Measurements from ENCODE around the gene GOT1. TPM values are rescaled to one million over a fixed set of nuclear protein-coding genes. Genes with fewer than 3 reads are reported as not detected.

Gene GOT1
- total RNA-seq, 1 experiment from 2014 or later = 51.6 TPM

- no peak for ATAC-seq
- POLR2A ChIA-PET = no interaction called here
- TF ChIP-seq CTCF (IDR thresholded peaks at IDR 0.05) (no peak), SIN3A (IDR thresholded peaks at IDR 0.05; ENCODE audit: borderline replicate concordance, insufficient read depth, low read depth, low read length) (no peak), TCF7L2 (IDR thresholded peaks at IDR 0.05; ENCODE audit: low read depth, low read length) (no peak), REST (IDR thresholded peaks at IDR 0.05; ENCODE audit: insufficient read depth in 1 of 2, low read depth in 2 of 2, low read length in 1 of 2) (no peak), POLR2AphosphoS5 (IDR thresholded peaks at IDR 0.05; ENCODE audit: low read depth, low read length) (no peak)
- 0 out of 2 replicates have a peak, but pooled peaks cover 3% of the 10 kb centered on the region for H3K4me1 ChIP-seq (ENCODE audit: control insufficient read depth, insufficient read depth, low read length)
- intact Hi-C loops (cut with micrococcal nuclease; ENCODE audit: unreplicated experiment) = no loop called here
- no peak for DNase-seq (ENCODE audit: low read depth, low spot score)
- H3K36me3 ChIP-seq (ENCODE audit: control insufficient read depth, insufficient read depth, low read length) = no peaks in the 10 kb centered on the region
- CTCF ChIA-PET = no interaction called here
- no peaks in the 10 kb centered on the region for H3K9me3 ChIP-seq (ENCODE audit: control insufficient read depth, insufficient read depth, low read depth, low read length)
- H3K27ac ChIP-seq (ENCODE audit: low read length) = no peak overlapping the region
- H3K4me3 ChIP-seq (ENCODE audit: low read depth in 2 of 2, low read length in 2 of 2) = no peak overlapping the region
- BruUV-seq (replicated peaks) = no TSS peak
- H3K27me3 ChIP-seq (ENCODE audit: control insufficient read depth, insufficient read depth, low read length) = no peaks in the 10 kb centered on the region
- in situ Hi-C loops (cut with HindIII; ENCODE audit: low pct_unique_long_range_greater_than_20kb, low sequenced_read_pairs) = no loop called here
These were observed 77.2 kb downstream of the GOT1 start for GRCh38 chr10:99353182-99353581.

GRCh38 chr10:99347672-99348071 lies 82.8 kb downstream of the GOT1 start:
- no peak for TF ChIP-seq TCF7L2 (IDR thresholded peaks at IDR 0.05; ENCODE audit: low read depth, low read length)
- TF ChIP-seq POLR2AphosphoS5 (IDR thresholded peaks at IDR 0.05; ENCODE audit: low read depth, low read length) = no peak
- TF ChIP-seq SIN3A (IDR thresholded peaks at IDR 0.05; ENCODE audit: borderline replicate concordance, insufficient read depth, low read depth, low read length) = no peak
- TF ChIP-seq CTCF (IDR thresholded peaks at IDR 0.05) = no peak
- TF ChIP-seq REST (IDR thresholded peaks at IDR 0.05; ENCODE audit: insufficient read depth in 1 of 2, low read depth in 2 of 2, low read length in 1 of 2) = no peak
- ChIA-PET CTCF (no interaction called here), POLR2A (no interaction called here)

More at GRCh38 chr10:99347672-99348071, 82.8 kb downstream of the GOT1 start:
- Histone ChIP-seq H3K4me3 (ENCODE audit: low read depth in 2 of 2, low read length in 2 of 2) (no peak overlapping the region), H3K27ac (ENCODE audit: low read length) (no peak overlapping the region), H3K4me1 (ENCODE audit: control insufficient read depth, insufficient read depth, low read length) (peaks cover 7% of the 10 kb centered on the region), H3K27me3 (ENCODE audit: control insufficient read depth, insufficient read depth, low read length) (no peaks in the 10 kb centered on the region), H3K36me3 (ENCODE audit: control insufficient read depth, insufficient read depth, low read length) (no peaks in the 10 kb centered on the region), H3K9me3 (ENCODE audit: control insufficient read depth, insufficient read depth, low read depth, low read length) (no peaks in the 10 kb centered on the region)
- ATAC-seq = no peak
- BruUV-seq (replicated peaks) = no TSS peak
- intact Hi-C loops (cut with micrococcal nuclease; ENCODE audit: unreplicated experiment) (no loop called here), in situ Hi-C loops (cut with HindIII; ENCODE audit: low pct_unique_long_range_greater_than_20kb, low sequenced_read_pairs) (no loop called here)
- no peak for DNase-seq (ENCODE audit: low read depth, low spot score)

Other genes starting within 250 kb of the GOT1 start
- not detected for gene HPSE2, start 194.8 kb downstream of the GOT1 start, total RNA-seq (2021; ENCODE audit: unreplicated experiment)
- gene CNNM1, start 101.3 kb downstream of the GOT1 start, total RNA-seq (2021; ENCODE audit: unreplicated experiment) = 16.6 TPM
- 0.15 TPM for gene NKX2-3, start 102.3 kb upstream of the GOT1 start, total RNA-seq (2021; ENCODE audit: unreplicated experiment)
- gene SLC25A28, start 189.8 kb upstream of the GOT1 start, total RNA-seq (2021; ENCODE audit: unreplicated experiment) = 42.8 TPM
- gene ENTPD7, start 228.9 kb upstream of the GOT1 start, total RNA-seq (2021; ENCODE audit: unreplicated experiment) = 15.9 TPM